ENCODE results near the gene KCNJ8.

Gene KCNJ8

GRCh38 chr12:21774358-21775132, at the start of gene KCNJ8:
TSS of gene KCNJ8 (minus strand) at chr12:21774706. CDS start at chr12:21773616, 1,090 bp downstream.
- POLR2A ChIA-PET, result interaction anchor here (0.6 to 1.7 kb wide), 8 partner anchors 9 to 850 kb away, joined by 3 to 7 read pairs (median 4); partner anchors contain the start of genes ABCC9, ETNK1 and PYROXD1
- CTCF ChIA-PET, result interaction anchor here (0.5 to 3.7 kb wide), 3 partner anchors 33 to 216 kb away, joined by 3 to 14 read pairs (median 3); no protein-coding TSS in a partner anchor
- peak; percentile 54 for TF ChIP-seq PKNOX1 (IDR thresholded peaks at IDR 0.05)
- no peak for TF ChIP-seq TARDBP (IDR thresholded peaks at IDR 0.05)
- TF ChIP-seq L3MBTL2 (conservative IDR thresholded peaks at IDR 0.05), result 0 out of 2 replicates have a peak, but pooled peaks have one; percentile 9
- peak; percentile 78 for DNase-seq (ENCODE audit: extremely low spot score)

DNA sequence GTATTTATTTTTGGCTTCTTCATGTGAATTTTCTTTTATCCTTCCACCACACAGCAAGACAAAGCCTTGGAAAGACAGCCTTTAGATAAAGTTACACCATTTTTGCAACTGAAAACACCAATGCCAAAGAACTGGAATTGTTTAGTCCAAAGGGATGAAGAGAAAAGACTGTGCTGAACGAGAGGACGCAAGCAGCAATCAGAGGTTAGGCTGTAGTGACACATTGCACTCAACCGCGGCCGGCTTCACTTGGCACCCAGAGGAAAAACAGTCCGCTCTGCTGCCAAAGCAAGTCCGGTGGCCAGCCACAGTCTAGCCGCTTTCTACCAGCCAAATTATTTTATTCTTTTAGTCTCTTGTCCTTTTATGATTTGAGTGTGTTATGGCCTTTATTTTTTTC, 49.1 kb upstream of the KCNJ8 start:
- TF ChIP-seq CTBP1 (IDR thresholded peaks at IDR 0.05; ENCODE audit: borderline replicate concordance) (no peak), SP1 (IDR thresholded peaks at IDR 0.05) (no peak), TARDBP (IDR thresholded peaks at IDR 0.05) (no peak), HDGF (IDR thresholded peaks at IDR 0.05; ENCODE audit: borderline replicate concordance) (no peak), FOXK2 (IDR thresholded peaks at IDR 0.05) (no peak), ZNF384 (IDR thresholded peaks at IDR 0.05) (no peak), LEF1 (IDR thresholded peaks at IDR 0.05; ENCODE audit: borderline replicate concordance) (no peak), FOXM1 (IDR thresholded peaks at IDR 0.05; ENCODE audit: borderline replicate concordance) (no peak), BHLHE40 (IDR thresholded peaks at IDR 0.05; ENCODE audit: borderline replicate concordance) (no peak), FOXA1 (IDR thresholded peaks at IDR 0.05) (no peak), PKNOX1 (IDR thresholded peaks at IDR 0.05) (no peak)
- no peak for DNase-seq (ENCODE audit: extremely low spot score)
- CTCF ChIA-PET, result no interaction called here
- POLR2A ChIA-PET, result no interaction called here

DNA sequence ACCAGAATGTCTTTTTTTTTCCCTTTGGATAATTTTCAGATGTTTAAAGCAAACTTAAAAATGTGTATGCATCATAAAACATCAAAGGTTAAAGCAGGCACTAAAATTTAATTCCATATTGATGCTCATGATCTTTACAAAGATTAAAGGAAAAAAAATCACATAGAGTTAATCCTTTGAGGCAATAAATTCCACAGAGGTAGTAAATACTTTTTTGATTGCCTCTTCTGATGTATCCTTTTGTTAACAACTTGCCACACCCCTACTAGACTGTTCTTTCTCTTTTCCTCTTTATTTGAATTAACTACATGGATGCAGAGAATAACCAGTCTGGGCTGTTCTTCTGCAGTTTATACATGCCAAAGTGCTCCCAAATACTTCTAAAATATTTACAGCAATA, 45.2 kb upstream of the KCNJ8 start:
- CTCF ChIA-PET, result no interaction called here
- DNase-seq (ENCODE audit: extremely low spot score), result no peak
- POLR2A ChIA-PET, result interaction anchor here (1.5 kb wide), 1 partner anchor 45 kb away, joined by 6 read pairs; the partner anchor contains the start of gene KCNJ8
- no peak for TF ChIP-seq HDGF (IDR thresholded peaks at IDR 0.05; ENCODE audit: borderline replicate concordance)
- TF ChIP-seq FOXA1 (IDR thresholded peaks at IDR 0.05), result no peak
- TF ChIP-seq NFRKB (IDR thresholded peaks at IDR 0.05), result no peak
- TF ChIP-seq CTBP1 (IDR thresholded peaks at IDR 0.05; ENCODE audit: borderline replicate concordance), result no peak
- no peak for TF ChIP-seq ELF4 (IDR thresholded peaks at IDR 0.05)
- no peak for TF ChIP-seq ARNT (IDR thresholded peaks at IDR 0.05)
- no peak for TF ChIP-seq FOXK2 (IDR thresholded peaks at IDR 0.05)
- no peak for TF ChIP-seq ZNF384 (IDR thresholded peaks at IDR 0.05)
- TF ChIP-seq FOXM1 (IDR thresholded peaks at IDR 0.05; ENCODE audit: borderline replicate concordance), result no peak
- no peak for TF ChIP-seq PKNOX1 (IDR thresholded peaks at IDR 0.05)
- no peak for TF ChIP-seq BHLHE40 (IDR thresholded peaks at IDR 0.05; ENCODE audit: borderline replicate concordance)

- ChIA-PET POLR2A (interaction anchor here (1.5 kb wide), 1 partner anchor 44 kb away, joined by 6 read pairs; the partner anchor contains the start of gene KCNJ8), CTCF (no interaction called here)
- TF ChIP-seq ARNT (IDR thresholded peaks at IDR 0.05) (no peak), SUZ12 (IDR thresholded peaks at IDR 0.05) (no peak), FOXM1 (IDR thresholded peaks at IDR 0.05; ENCODE audit: borderline replicate concordance) (no peak), LEF1 (IDR thresholded peaks at IDR 0.05; ENCODE audit: borderline replicate concordance) (no peak), FOXK2 (IDR thresholded peaks at IDR 0.05) (no peak), TARDBP (IDR thresholded peaks at IDR 0.05) (no peak), PKNOX1 (IDR thresholded peaks at IDR 0.05) (no peak), ELF4 (IDR thresholded peaks at IDR 0.05) (no peak), SP1 (IDR thresholded peaks at IDR 0.05) (no peak), HDGF (IDR thresholded peaks at IDR 0.05; ENCODE audit: borderline replicate concordance) (no peak), CTBP1 (IDR thresholded peaks at IDR 0.05; ENCODE audit: borderline replicate concordance) (no peak), NFRKB (IDR thresholded peaks at IDR 0.05) (no peak), ZNF384 (IDR thresholded peaks at IDR 0.05) (no peak), FOXA1 (IDR thresholded peaks at IDR 0.05) (no peak), L3MBTL2 (conservative IDR thresholded peaks at IDR 0.05) (no peak), BHLHE40 (IDR thresholded peaks at IDR 0.05; ENCODE audit: borderline replicate concordance) (no peak)
- DNase-seq (ENCODE audit: extremely low spot score), result no peak
Observed at GRCh38 chr12:21819236-21819635, 44.7 kb upstream of the KCNJ8 start.

DNA sequence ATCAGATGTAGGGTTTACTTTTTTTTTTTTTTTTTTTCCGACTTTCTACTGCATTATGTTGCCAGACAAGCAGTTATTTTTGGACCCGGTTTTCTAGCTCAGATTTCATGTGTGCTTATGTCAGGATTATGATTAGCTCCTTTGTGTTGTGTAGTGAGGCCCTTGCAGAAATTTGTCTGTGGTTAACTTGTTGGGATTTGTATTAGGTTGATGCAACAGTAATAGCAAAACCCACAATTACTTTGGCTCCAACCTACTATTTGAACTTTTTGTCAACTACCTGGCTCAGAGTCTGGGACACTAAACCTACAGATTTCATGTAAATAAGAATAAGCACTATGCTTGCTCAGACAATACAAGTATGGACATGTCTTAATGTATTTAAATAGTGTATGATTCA, 44.1 kb upstream of the KCNJ8 start:
- CTCF ChIA-PET, result interaction anchor here (0.7 kb wide), 1 partner anchor 109 kb away, joined by 8 read pairs; no protein-coding TSS in a partner anchor
- DNase-seq (ENCODE audit: extremely low spot score), result no peak
- no peak for TF ChIP-seq SP1 (IDR thresholded peaks at IDR 0.05)
- TF ChIP-seq FOXA1 (IDR thresholded peaks at IDR 0.05), result no peak
- TF ChIP-seq TARDBP (IDR thresholded peaks at IDR 0.05), result no peak
- POLR2A ChIA-PET, result interaction anchor here (1.5 kb wide), 1 partner anchor 44 kb away, joined by 6 read pairs; the partner anchor contains the start of gene KCNJ8
